ENCODE data around the gene STXBP6. TPM values are rescaled to one million over a fixed set of nuclear protein-coding genes. Genes with fewer than 3 reads are reported as not detected.

The STXBP6 gene
- total and polyA plus RNA-seq, 2 experiments from 2014 or later, result 19.7 to 29.0 TPM

DNA sequence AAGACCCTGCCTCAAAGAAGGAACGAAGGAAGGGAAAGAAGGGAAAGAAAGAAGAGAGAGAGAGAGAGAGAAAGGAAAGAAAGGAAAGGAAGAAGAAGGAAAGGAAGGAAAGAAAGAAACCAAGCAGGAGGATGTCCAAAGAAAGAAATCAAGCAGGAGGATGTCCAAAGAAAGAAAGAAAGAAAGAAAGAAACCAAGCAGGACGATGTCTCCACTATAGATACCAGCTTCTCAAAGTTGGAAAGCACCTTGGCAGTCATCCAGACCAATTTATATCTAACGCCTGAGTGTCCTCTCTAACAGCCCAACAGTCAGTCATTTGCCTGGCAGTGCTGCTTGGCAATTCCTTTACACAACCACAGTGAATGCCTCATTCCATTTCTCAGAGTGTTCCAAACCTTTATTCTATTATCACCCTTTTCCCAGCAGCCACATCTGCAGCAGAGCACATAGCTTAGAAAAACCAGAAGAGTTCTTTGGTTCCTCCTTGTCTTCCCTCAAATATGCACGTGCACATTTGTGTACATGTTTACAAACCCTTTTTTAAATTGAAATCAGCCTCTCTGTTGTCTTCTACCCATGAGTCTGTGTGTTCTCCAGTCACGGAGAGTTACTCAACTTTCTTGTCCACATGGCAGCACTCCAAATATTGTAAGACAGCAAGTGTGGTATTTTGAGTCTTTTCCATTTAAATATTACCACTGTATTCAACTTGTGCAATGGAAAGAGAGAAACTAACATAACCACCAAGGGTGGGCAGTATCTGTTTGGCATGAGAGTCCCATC is 138.4 kb downstream of the STXBP6 start:
- no peak overlapping the region for H3K4me2 ChIP-seq
- peaks cover 3% of the 10 kb centered on the region; the same call in 1 of the 2 replicates for H3K9me2 ChIP-seq (ENCODE audit: insufficient read depth)
- Mint-ChIP-seq H3K27ac (no peak overlapping the region), H3K4me1 (peaks cover 13% of the 10 kb centered on the region), H3K4me3 (no peak overlapping the region), H3K36me3 (ENCODE audit: low read depth) (no peaks in the 10 kb centered on the region), H3K27me3 (ENCODE audit: insufficient read depth, low read depth, poor library complexity) (peaks cover 1% of the 10 kb centered on the region), H3K9me3 (no peaks in the 10 kb centered on the region)
- ATAC-seq, result no peak
- no peak overlapping the region for H2AFZ ChIP-seq
- no peak for DNase-seq (ENCODE audit: low spot score)
- H3K36me3 ChIP-seq (ENCODE audit: insufficient read depth), result no peaks in the 10 kb centered on the region
- H3K4me1 ChIP-seq (ENCODE audit: insufficient read depth), result peaks cover 5% of the 10 kb centered on the region; the same call in 1 of the 2 replicates
- H3K27ac ChIP-seq (ENCODE audit: low read depth), result no peak overlapping the region
- no peaks in the 10 kb centered on the region; the same call in 1 of the 2 replicates for H3K79me2 ChIP-seq (replicated peaks; ENCODE audit: insufficient read depth)
- H3K27me3 ChIP-seq (ENCODE audit: insufficient read depth), result no peaks in the 10 kb centered on the region
- no peak overlapping the region for H3K4me3 ChIP-seq
- H4K20me1 ChIP-seq (replicated peaks; ENCODE audit: insufficient read depth), result no peaks in the 10 kb centered on the region
- H3F3A ChIP-seq (replicated peaks; ENCODE audit: low read depth), result no peaks in the 10 kb centered on the region
- TF ChIP-seq, protein P1, sequence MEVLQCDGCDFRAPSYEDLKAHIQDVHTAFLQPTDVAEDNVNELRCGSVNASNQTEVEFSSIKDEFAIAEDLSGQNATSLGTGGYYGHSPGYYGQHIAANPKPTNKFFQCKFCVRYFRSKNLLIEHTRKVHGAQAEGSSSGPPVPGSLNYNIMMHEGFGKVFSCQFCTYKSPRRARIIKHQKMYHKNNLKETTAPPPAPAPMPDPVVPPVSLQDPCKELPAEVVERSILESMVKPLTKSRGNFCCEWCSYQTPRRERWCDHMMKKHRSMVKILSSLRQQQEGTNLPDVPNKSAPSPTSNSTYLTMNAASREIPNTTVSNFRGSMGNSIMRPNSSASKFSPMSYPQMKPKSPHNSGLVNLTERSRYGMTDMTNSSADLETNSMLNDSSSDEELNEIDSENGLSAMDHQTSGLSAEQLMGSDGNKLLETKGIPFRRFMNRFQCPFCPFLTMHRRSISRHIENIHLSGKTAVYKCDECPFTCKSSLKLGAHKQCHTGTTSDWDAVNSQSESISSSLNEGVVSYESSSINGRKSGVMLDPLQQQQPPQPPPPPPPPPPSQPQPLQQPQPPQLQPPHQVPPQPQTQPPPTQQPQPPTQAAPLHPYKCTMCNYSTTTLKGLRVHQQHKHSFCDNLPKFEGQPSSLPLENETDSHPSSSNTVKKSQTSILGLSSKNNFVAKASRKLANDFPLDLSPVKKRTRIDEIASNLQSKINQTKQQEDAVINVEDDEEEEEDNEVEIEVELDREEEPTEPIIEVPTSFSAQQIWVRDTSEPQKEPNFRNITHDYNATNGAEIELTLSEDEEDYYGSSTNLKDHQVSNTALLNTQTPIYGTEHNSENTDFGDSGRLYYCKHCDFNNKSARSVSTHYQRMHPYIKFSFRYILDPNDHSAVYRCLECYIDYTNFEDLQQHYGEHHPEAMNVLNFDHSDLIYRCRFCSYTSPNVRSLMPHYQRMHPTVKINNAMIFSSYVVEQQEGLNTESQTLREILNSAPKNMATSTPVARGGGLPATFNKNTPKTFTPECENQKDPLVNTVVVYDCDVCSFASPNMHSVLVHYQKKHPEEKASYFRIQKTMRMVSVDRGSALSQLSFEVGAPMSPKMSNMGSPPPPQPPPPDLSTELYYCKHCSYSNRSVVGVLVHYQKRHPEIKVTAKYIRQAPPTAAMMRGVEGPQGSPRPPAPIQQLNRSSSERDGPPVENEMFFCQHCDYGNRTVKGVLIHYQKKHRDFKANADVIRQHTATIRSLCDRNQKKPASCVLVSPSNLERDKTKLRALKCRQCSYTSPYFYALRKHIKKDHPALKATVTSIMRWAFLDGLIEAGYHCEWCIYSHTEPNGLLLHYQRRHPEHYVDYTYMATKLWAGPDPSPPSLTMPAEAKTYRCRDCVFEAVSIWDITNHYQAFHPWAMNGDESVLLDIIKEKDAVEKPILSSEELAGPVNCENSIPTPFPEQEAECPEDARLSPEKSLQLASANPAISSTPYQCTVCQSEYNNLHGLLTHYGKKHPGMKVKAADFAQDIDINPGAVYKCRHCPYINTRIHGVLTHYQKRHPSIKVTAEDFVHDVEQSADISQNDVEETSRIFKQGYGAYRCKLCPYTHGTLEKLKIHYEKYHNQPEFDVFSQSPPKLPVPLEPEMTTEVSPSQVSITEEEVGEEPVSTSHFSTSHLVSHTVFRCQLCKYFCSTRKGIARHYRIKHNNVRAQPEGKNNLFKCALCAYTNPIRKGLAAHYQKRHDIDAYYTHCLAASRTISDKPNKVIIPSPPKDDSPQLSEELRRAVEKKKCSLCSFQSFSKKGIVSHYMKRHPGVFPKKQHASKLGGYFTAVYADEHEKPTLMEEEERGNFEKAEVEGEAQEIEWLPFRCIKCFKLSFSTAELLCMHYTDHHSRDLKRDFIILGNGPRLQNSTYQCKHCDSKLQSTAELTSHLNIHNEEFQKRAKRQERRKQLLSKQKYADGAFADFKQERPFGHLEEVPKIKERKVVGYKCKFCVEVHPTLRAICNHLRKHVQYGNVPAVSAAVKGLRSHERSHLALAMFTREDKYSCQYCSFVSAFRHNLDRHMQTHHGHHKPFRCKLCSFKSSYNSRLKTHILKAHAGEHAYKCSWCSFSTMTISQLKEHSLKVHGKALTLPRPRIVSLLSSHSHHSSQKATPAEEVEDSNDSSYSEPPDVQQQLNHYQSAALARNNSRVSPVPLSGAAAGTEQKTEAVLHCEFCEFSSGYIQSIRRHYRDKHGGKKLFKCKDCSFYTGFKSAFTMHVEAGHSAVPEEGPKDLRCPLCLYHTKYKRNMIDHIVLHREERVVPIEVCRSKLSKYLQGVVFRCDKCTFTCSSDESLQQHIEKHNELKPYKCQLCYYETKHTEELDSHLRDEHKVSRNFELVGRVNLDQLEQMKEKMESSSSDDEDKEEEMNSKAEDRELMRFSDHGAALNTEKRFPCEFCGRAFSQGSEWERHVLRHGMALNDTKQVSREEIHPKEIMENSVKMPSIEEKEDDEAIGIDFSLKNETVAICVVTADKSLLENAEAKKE (CRISPR knock-in tag; IDR thresholded peaks at IDR 0.05), result no peak
- TF ChIP-seq ZNF331 (CRISPR knock-in tag; IDR thresholded peaks at IDR 0.05; ENCODE audit: low read depth) (no peak), REST (IDR thresholded peaks at IDR 0.05; ENCODE audit: unreplicated experiment) (no peak), STAT1 (IDR thresholded peaks at IDR 0.05; ENCODE audit: unreplicated experiment) (no peak), ZNF114 (CRISPR knock-in tag; IDR thresholded peaks at IDR 0.05) (no peak), CREB1 (CRISPR knock-in tag; IDR thresholded peaks at IDR 0.05; ENCODE audit: low read depth) (no peak), EZH2phosphoT487 (IDR thresholded peaks at IDR 0.05; ENCODE audit: unreplicated experiment) (no peak)
- TF ChIP-seq, protein P2, sequence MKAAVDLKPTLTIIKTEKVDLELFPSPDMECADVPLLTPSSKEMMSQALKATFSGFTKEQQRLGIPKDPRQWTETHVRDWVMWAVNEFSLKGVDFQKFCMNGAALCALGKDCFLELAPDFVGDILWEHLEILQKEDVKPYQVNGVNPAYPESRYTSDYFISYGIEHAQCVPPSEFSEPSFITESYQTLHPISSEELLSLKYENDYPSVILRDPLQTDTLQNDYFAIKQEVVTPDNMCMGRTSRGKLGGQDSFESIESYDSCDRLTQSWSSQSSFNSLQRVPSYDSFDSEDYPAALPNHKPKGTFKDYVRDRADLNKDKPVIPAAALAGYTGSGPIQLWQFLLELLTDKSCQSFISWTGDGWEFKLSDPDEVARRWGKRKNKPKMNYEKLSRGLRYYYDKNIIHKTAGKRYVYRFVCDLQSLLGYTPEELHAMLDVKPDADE (IDR thresholded peaks at IDR 0.05), result no peak

All from GM23338 (cell line).